ENCODE measurements around the gene LRR1. TPM values are rescaled to one million over a fixed set of nuclear protein-coding genes. Genes with fewer than 3 reads are reported as not detected.
"Not testable (repeated sequence)": the region's sequence is repeated elsewhere in the genome, so short reads cannot be mapped to it uniquely, and the experiment has no call there.

LRR1 gene
- total and polyA plus RNA-seq, 8 donors: 10.1 to 16.1 (median 12.9) TPM

DNA sequence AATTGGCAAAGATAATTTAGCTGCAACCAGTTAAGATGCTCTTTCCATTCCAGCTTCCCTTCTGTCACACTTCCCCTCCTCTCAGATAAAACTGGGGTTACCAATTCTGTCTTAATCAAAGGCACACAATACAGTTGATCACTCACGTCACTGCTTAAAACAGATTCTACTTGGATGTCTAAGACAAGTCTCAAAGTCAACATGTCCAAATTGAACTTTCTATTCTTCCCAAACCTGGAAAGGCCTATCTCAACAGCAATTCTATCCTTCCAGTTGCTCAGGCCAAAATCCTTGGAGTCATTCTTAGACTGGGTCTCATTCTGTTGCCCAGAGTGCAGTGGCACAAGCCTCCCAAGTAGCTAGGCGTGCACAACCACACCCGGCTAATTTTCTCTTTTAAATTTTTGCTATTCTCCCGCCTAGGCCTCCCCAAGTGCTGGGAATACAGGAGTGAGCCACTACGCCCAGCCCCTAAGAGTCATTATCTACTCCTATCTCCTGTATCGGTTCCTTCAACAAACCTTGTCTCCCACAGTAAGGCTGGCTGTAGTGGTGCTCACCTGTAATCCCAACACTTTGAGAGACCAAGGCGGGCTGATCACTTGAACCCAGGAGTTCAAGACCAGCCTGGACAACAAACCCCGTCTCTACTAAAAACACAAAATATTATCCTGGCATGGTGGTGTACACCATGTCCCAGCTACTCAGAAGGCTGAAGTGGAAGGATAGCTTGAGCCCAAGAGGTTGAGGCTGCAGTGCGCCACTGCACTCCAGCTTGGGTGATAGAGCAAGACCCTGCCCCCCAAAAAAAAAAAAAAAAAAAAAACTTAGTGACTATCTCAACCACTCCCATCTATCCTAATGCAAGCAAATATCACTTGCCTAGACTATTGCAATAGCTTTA lies 17.3 kb upstream of the LRR1 start:
- ATAC-seq (no peak), DNase-seq (no peak)
- Histone ChIP-seq H3K36me3 (peaks cover 0 to 48% of the 10 kb centered on the region in 2 donors), H3K4me1 (peaks cover 4 to 31% of the 10 kb centered on the region in 2 donors), H3K27ac (no peak overlapping the region), H3K9me3 (no peaks in the 10 kb centered on the region), H3K27me3 (no peaks in the 10 kb centered on the region), H3K4me3 (no peak overlapping the region)
- intact Hi-C loops (cut with DNase I): no loop called here
- TF ChIP-seq, protein P1, sequence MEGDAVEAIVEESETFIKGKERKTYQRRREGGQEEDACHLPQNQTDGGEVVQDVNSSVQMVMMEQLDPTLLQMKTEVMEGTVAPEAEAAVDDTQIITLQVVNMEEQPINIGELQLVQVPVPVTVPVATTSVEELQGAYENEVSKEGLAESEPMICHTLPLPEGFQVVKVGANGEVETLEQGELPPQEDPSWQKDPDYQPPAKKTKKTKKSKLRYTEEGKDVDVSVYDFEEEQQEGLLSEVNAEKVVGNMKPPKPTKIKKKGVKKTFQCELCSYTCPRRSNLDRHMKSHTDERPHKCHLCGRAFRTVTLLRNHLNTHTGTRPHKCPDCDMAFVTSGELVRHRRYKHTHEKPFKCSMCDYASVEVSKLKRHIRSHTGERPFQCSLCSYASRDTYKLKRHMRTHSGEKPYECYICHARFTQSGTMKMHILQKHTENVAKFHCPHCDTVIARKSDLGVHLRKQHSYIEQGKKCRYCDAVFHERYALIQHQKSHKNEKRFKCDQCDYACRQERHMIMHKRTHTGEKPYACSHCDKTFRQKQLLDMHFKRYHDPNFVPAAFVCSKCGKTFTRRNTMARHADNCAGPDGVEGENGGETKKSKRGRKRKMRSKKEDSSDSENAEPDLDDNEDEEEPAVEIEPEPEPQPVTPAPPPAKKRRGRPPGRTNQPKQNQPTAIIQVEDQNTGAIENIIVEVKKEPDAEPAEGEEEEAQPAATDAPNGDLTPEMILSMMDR (IDR thresholded peaks at IDR 0.05): no peak

DNA sequence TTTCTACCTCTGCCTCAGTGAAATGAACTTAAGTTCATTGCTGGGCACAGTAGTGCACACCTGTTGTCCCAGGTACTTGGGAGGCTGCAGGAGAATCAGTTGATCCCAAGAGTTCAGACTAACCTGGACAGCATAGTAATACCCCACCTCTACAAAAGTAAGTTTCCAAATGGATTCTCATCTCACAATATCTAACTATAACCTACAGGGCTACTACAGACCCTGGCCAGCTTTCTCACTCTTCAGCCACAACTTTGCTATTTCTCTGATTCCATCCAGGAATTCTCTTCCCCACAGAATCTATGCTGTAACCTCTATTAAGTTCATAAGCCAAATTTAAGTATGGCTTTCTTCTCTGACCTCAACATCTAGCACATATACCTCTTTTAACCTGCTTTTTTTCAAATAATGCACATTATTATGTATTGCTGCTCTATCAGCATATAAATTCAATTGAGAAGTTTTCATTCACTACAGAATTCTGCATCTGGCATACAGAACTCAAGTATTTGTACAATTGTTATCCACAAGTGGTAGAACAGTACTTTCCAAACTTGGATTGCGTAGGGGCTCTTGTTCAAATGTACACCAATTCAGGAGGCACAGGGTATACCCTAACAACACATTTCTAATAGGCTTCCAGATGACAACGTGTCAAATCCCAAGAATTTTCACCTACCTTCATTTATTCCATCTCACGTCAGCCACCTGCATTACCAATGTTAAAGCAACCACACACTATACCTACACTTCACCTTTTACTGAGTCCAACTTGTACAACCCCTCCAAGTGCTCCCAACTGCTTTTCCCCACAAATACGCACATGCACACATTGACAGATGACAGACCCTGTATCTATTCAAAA lies 16.4 kb upstream of the LRR1 start:
- H3K9me3 ChIP-seq: no peaks in the 10 kb centered on the region
- TF ChIP-seq, protein P1 (IDR thresholded peaks at IDR 0.05): no peak
- ATAC-seq: no peak
- H3K27me3 ChIP-seq: no peaks in the 10 kb centered on the region
- H3K4me3 ChIP-seq: no peak overlapping the region
- H3K4me1 ChIP-seq: peaks cover 4 to 37% of the 10 kb centered on the region in 2 donors
- no peak overlapping the region for H3K27ac ChIP-seq
- DNase-seq: no peak
- H3K36me3 ChIP-seq: peaks cover 0 to 39% of the 10 kb centered on the region in 2 donors
- intact Hi-C loops (cut with DNase I): no loop called here

DNA sequence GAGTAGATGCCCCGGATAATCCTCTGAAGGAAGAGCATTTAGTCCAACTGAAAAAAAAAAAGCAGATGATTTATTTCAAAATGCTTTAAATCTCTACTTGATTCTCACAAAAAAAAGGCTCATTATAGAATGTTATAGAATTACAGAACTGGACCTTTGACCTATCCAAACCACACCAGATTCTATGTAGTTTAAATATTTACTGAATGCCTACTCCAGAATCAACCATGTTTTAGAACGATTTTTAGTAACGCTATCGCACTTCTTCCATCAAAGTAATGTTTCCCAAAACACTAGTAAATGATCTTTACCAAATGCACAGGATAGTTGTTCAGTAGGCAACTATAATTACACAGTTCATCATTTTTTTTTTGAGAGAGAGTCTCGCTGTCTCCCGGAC lies 15.1 kb upstream of the LRR1 start:
- ATAC-seq: no peak
- peaks cover 4 to 42% of the 10 kb centered on the region in 2 donors for H3K4me1 ChIP-seq
- TF ChIP-seq, protein P1 (IDR thresholded peaks at IDR 0.05): no peak
- H3K27ac ChIP-seq: no peak overlapping the region
- peaks cover 0 to 34% of the 10 kb centered on the region in 2 donors for H3K36me3 ChIP-seq
- H3K27me3 ChIP-seq: no peaks in the 10 kb centered on the region
- H3K9me3 ChIP-seq: no peaks in the 10 kb centered on the region
- peak overlapping the region in 1 of 2 donors; percentile 86 for H3K4me3 ChIP-seq
- DNase-seq: no peak
- intact Hi-C loops (cut with DNase I): no loop called here

DNA sequence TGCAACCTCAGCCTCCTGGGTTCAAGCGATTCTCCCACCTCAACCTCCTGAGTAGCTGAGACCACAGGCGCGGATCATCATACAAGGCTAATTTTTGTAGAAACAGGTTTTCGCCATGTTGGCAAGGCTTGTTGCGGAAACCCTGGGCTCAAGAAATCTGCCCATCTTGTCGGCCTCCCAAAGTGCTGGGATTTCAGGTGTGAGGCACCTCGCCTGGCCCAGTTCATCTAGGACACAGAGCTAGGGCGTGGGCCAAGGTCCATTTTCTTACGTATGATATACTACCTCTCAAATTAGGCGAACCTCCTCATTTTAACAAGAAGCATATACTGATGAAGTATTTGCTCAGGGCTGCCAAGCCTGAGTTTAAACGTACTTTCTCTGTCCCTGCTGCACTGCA lies 14.7 kb upstream of the LRR1 start:
- H3K27ac ChIP-seq: no peak overlapping the region
- TF ChIP-seq, protein P1 (IDR thresholded peaks at IDR 0.05): no peak

DNA sequence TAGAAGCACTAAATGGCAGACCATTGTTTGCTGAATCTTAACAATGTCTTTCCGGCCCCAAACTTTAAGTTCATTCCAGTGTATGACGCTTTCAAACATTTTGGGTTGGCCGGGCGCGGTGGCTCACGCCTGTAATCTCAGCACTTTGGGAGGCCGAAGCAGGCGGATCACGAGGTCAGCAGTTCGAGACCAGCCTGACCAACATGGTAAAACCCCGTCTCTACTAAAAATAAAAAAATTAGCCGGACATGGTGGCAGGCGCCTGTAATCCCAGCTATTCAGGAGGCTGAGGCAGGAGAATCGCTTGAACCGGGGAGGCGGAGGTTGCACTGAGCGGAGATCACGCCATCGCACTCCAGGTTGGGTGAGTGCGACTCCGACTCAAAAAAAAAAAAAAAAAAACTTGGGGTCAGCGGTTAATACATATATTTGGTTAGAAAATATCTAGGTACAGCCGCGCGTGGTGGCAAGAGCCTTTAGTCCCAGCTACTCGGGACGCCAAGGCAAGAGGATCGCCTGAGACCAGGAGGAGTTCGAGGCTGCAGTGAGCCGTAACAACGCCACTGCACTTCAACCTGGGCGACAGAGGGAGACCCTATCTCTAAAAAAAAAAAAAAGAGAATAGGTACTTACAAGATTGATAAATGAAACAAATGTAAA lies 13.6 kb upstream of the LRR1 start:
- H3K4me1 ChIP-seq: peaks cover 4 to 42% of the 10 kb centered on the region in 2 donors
- H3K4me3 ChIP-seq: peak overlapping the region; percentile 86 to 87
- H3K27me3 ChIP-seq; H3K9me3 ChIP-seq; ATAC-seq; DNase-seq; intact Hi-C loops (cut with DNase I): not testable (repeated sequence)
- H3K27ac ChIP-seq: peak overlapping the region; percentile 92
- peaks cover 0 to 34% of the 10 kb centered on the region in 2 donors for H3K36me3 ChIP-seq

More for the DNA sequence above, 14.7 kb upstream of the LRR1 start:
- ATAC-seq (no peak), DNase-seq (no peak)
- H3K9me3 ChIP-seq: no peaks in the 10 kb centered on the region
- H3K27me3 ChIP-seq: no peaks in the 10 kb centered on the region
- peaks cover 0 to 34% of the 10 kb centered on the region in 2 donors for H3K36me3 ChIP-seq
- H3K4me1 ChIP-seq: peaks cover 4 to 42% of the 10 kb centered on the region in 2 donors
- peak overlapping the region in 1 of 2 donors; percentile 86 for H3K4me3 ChIP-seq
- intact Hi-C loops (cut with DNase I): no loop called here

Data from left lung (tissue), 10 donors.